Ishikawa (cell line): ENCODE data around the gene CXorf58.

Source experiments
- CEBPB ChIP-seq: IDR thresholded peaks from 2 replicates; pipeline ENCODE4 v1.6.1; 2012
- CREB1 ChIP-seq: IDR thresholded peaks from 2 replicates; pipeline ENCODE4 v1.6.1; 2012; ENCODE audit warnings: low read depth
- EGR1 ChIP-seq: IDR thresholded peaks from 2 replicates; pipeline ENCODE4 v1.6.1; 2012
- EP300 ChIP-seq: IDR thresholded peaks from 2 replicates; pipeline ENCODE4 v1.6.1; 2012; ENCODE audit warnings: borderline replicate concordance
- FOXM1 ChIP-seq: IDR thresholded peaks from 2 replicates; pipeline ENCODE4 v1.6.1; 2012; ENCODE audit warnings: low read depth, borderline replicate concordance
- NFIC ChIP-seq: IDR thresholded peaks from 2 replicates; pipeline ENCODE4 v1.6.1; 2012
- RAD21 ChIP-seq: IDR thresholded peaks from 2 replicates; pipeline ENCODE4 v1.6.1; 2012; ENCODE audit warnings: low read depth
- TAF1 ChIP-seq: IDR thresholded peaks from 2 replicates; pipeline ENCODE4 v1.6.1; 2012; ENCODE audit warnings: low read depth, mild to moderate bottlenecking
- TCF12 ChIP-seq: IDR thresholded peaks from 2 replicates; pipeline ENCODE4 v1.6.1; 2012; ENCODE audit warnings: low read depth
- TEAD4 ChIP-seq: IDR thresholded peaks from 2 replicates; pipeline ENCODE4 v1.6.1; 2012
- USF1 ChIP-seq: IDR thresholded peaks from 2 replicates; pipeline ENCODE4 v1.6.1; 2012
- YY1 ChIP-seq: IDR thresholded peaks from 2 replicates; pipeline ENCODE4 v1.6.1; 2012; ENCODE audit warnings: low read depth
- ZBTB7A ChIP-seq: IDR thresholded peaks from 2 replicates; pipeline ENCODE4 v1.6.1; 2012; ENCODE audit warnings: low read depth
- TF ChIP-seq, protein P1 (sequence below): IDR thresholded peaks from 2 replicates; pipeline ENCODE4 v1.6.1; 2012
- TF ChIP-seq, protein P2 (sequence below): IDR thresholded peaks from 2 replicates; pipeline ENCODE4 v1.6.1; 2012; ENCODE audit warnings: low read depth, mild to moderate bottlenecking

The CXorf58 gene

GRCh38 chrX:23907498-23908218, at the start of gene CXorf58, which contains the start of gene APOO:
TSS of gene CXorf58 (plus strand) at chrX:23908006. CDS start at chrX:23910303, 2,297 bp downstream.
TSS of gene APOO (minus strand) at chrX:23907938. CDS start at chrX:23907702, 236 bp downstream.
- TF ChIP-seq CEBPB (no peak), TCF12 (peak; percentile 45), YY1 (no peak), CREB1 (no peak), TEAD4 (no peak), EP300 (0 out of 2 replicates have a peak, but pooled peaks have one; percentile 8), FOXM1 (no peak), TAF1 (peak; percentile 28), RAD21 (peak; percentile 39), NFIC (no peak)
- TF ChIP-seq, protein P1, sequence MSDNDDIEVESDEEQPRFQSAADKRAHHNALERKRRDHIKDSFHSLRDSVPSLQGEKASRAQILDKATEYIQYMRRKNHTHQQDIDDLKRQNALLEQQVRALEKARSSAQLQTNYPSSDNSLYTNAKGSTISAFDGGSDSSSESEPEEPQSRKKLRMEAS = peak; percentile 23; the same call in 1 of the 2 replicates

- no peak for TF ChIP-seq NFIC
- TF ChIP-seq CEBPB = no peak
- TF ChIP-seq, protein P1 = no peak
- no peak for TF ChIP-seq CREB1
- TF ChIP-seq TEAD4 = no peak
- no peak for TF ChIP-seq FOXM1
- TF ChIP-seq EP300 = no peak
- TF ChIP-seq YY1 = no peak
- no peak for TF ChIP-seq TCF12
- TF ChIP-seq TAF1 = no peak
- TF ChIP-seq RAD21 = no peak
- TF ChIP-seq EGR1 = no peak
- TF ChIP-seq USF1 = no peak
- TF ChIP-seq, protein P2, sequence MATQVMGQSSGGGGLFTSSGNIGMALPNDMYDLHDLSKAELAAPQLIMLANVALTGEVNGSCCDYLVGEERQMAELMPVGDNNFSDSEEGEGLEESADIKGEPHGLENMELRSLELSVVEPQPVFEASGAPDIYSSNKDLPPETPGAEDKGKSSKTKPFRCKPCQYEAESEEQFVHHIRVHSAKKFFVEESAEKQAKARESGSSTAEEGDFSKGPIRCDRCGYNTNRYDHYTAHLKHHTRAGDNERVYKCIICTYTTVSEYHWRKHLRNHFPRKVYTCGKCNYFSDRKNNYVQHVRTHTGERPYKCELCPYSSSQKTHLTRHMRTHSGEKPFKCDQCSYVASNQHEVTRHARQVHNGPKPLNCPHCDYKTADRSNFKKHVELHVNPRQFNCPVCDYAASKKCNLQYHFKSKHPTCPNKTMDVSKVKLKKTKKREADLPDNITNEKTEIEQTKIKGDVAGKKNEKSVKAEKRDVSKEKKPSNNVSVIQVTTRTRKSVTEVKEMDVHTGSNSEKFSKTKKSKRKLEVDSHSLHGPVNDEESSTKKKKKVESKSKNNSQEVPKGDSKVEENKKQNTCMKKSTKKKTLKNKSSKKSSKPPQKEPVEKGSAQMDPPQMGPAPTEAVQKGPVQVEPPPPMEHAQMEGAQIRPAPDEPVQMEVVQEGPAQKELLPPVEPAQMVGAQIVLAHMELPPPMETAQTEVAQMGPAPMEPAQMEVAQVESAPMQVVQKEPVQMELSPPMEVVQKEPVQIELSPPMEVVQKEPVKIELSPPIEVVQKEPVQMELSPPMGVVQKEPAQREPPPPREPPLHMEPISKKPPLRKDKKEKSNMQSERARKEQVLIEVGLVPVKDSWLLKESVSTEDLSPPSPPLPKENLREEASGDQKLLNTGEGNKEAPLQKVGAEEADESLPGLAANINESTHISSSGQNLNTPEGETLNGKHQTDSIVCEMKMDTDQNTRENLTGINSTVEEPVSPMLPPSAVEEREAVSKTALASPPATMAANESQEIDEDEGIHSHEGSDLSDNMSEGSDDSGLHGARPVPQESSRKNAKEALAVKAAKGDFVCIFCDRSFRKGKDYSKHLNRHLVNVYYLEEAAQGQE = no peak
Measured at GRCh38 chrX:23861215-23861896, 46.5 kb upstream of the CXorf58 start.

- TF ChIP-seq TEAD4 (no peak), CREB1 (no peak), YY1 (no peak), TAF1 (no peak), EGR1 (no peak), CEBPB (no peak), TCF12 (no peak), NFIC (no peak), RAD21 (no peak), ZBTB7A (no peak), USF1 (no peak), EP300 (no peak), FOXM1 (no peak)
- TF ChIP-seq, protein P1 = no peak
- TF ChIP-seq, protein P2 = no peak
Measured at GRCh38 chrX:23864742-23865326, 43.0 kb upstream of the CXorf58 start.

- TF ChIP-seq RAD21 (no peak), FOXM1 (no peak), CEBPB (no peak)
- TF ChIP-seq, protein P1 = no peak
Measured at GRCh38 chrX:23870041-23870440, 37.8 kb upstream of the CXorf58 start.
